ENCODE measurements around the gene CFTR.

Gene CFTR

GRCh38 chr7:117661328-117661727, 181.5 kb downstream of the CFTR start:
- no peak for DNase-seq
- TF ChIP-seq CTCF (IDR thresholded peaks at IDR 0.05; ENCODE audit: borderline replicate concordance, extremely low read depth, low read length, poor library complexity, severe bottlenecking) (no peak), EZH2 (IDR thresholded peaks at IDR 0.05; ENCODE audit: borderline replicate concordance, low read depth, low read length, severe bottlenecking) (no peak)

GRCh38 chr7:117664047-117664446, 184.2 kb downstream of the CFTR start:
- no peak overlapping the region for H3K4me2 ChIP-seq (ENCODE audit: insufficient read depth, low read length)
- no peak overlapping the region for H3K9ac ChIP-seq (ENCODE audit: low read depth, low read length)
- H4K20me1 ChIP-seq (ENCODE audit: insufficient read depth, low read length), result no peaks in the 10 kb centered on the region
- no peak overlapping the region for H2AFZ ChIP-seq (ENCODE audit: low read depth, low read length)
- no peaks in the 10 kb centered on the region for H3K9me3 ChIP-seq (ENCODE audit: insufficient read depth, low read length, severe bottlenecking)
- DNase-seq (no peak), ATAC-seq (ENCODE audit: insufficient read depth, low read depth) (no peak)
- peaks cover 31% of the 10 kb centered on the region for H3K4me1 ChIP-seq (ENCODE audit: insufficient read depth, low read length)
- no peak overlapping the region for H3K27ac ChIP-seq (ENCODE audit: low read length)
- H3K79me2 ChIP-seq (ENCODE audit: insufficient read depth, low read length), result no peaks in the 10 kb centered on the region
- no peaks in the 10 kb centered on the region for H3K36me3 ChIP-seq (ENCODE audit: insufficient read depth, low read length)
- TF ChIP-seq CTCF (IDR thresholded peaks at IDR 0.05; ENCODE audit: borderline replicate concordance, extremely low read depth, low read length, poor library complexity, severe bottlenecking) (no peak), EZH2 (IDR thresholded peaks at IDR 0.05; ENCODE audit: borderline replicate concordance, low read depth, low read length, severe bottlenecking) (no peak)
- no peak overlapping the region for H3K4me3 ChIP-seq (ENCODE audit: low read depth in 1 of 2, low read length in 2 of 2)
- no peaks in the 10 kb centered on the region for H3K27me3 ChIP-seq (ENCODE audit: insufficient read depth, low read length, poor library complexity)

More at GRCh38 chr7:117661328-117661727, 181.5 kb downstream of the CFTR start:
- Histone ChIP-seq H3K79me2 (ENCODE audit: insufficient read depth, low read length) (no peaks in the 10 kb centered on the region), H3K9me3 (ENCODE audit: insufficient read depth, low read length, severe bottlenecking) (no peaks in the 10 kb centered on the region), H3K27ac (ENCODE audit: low read length) (0 out of 2 replicates have a peak overlapping the region, but pooled peaks have one; percentile 31), H3K4me2 (ENCODE audit: insufficient read depth, low read length) (no peak overlapping the region), H3K27me3 (ENCODE audit: insufficient read depth, low read length, poor library complexity) (no peaks in the 10 kb centered on the region), H3K9ac (ENCODE audit: low read depth, low read length) (no peak overlapping the region), H3K4me1 (ENCODE audit: insufficient read depth, low read length) (peaks cover 39% of the 10 kb centered on the region), H2AFZ (ENCODE audit: low read depth, low read length) (no peak overlapping the region), H3K4me3 (ENCODE audit: low read depth in 1 of 2, low read length in 2 of 2) (no peak overlapping the region), H4K20me1 (ENCODE audit: insufficient read depth, low read length) (no peaks in the 10 kb centered on the region), H3K36me3 (ENCODE audit: insufficient read depth, low read length) (no peaks in the 10 kb centered on the region)
- ATAC-seq (ENCODE audit: insufficient read depth, low read depth), result no peak

GRCh38 chr7:117665368-117665767, 185.5 kb downstream of the CFTR start:
- TF ChIP-seq EZH2 (IDR thresholded peaks at IDR 0.05; ENCODE audit: borderline replicate concordance, low read depth, low read length, severe bottlenecking), result no peak
- TF ChIP-seq CTCF (IDR thresholded peaks at IDR 0.05; ENCODE audit: borderline replicate concordance, extremely low read depth, low read length, poor library complexity, severe bottlenecking), result no peak
- no peaks in the 10 kb centered on the region for H4K20me1 ChIP-seq (ENCODE audit: insufficient read depth, low read length)
- peaks cover 21% of the 10 kb centered on the region for H3K4me1 ChIP-seq (ENCODE audit: insufficient read depth, low read length)
- H3K4me3 ChIP-seq (ENCODE audit: low read depth in 1 of 2, low read length in 2 of 2), result no peak overlapping the region
- no peaks in the 10 kb centered on the region for H3K36me3 ChIP-seq (ENCODE audit: insufficient read depth, low read length)
- no peak overlapping the region; the same call in 1 of the 2 replicates for H2AFZ ChIP-seq (ENCODE audit: low read depth, low read length)
- no peaks in the 10 kb centered on the region for H3K79me2 ChIP-seq (ENCODE audit: insufficient read depth, low read length)
- H3K4me2 ChIP-seq (ENCODE audit: insufficient read depth, low read length), result no peak overlapping the region
- ATAC-seq (ENCODE audit: insufficient read depth, low read depth) (no peak), DNase-seq (no peak)
- H3K27ac ChIP-seq (ENCODE audit: low read length), result no peak overlapping the region
- no peaks in the 10 kb centered on the region for H3K9me3 ChIP-seq (ENCODE audit: insufficient read depth, low read length, severe bottlenecking)
- H3K27me3 ChIP-seq (ENCODE audit: insufficient read depth, low read length, poor library complexity), result no peaks in the 10 kb centered on the region
- H3K9ac ChIP-seq (ENCODE audit: low read depth, low read length), result no peak overlapping the region

- Histone ChIP-seq H4K20me1 (ENCODE audit: insufficient read depth, low read length) (no peaks in the 10 kb centered on the region), H3K4me2 (ENCODE audit: insufficient read depth, low read length) (no peak overlapping the region), H2AFZ (ENCODE audit: low read depth, low read length) (no peak overlapping the region), H3K9ac (ENCODE audit: low read depth, low read length) (no peak overlapping the region), H3K27me3 (ENCODE audit: insufficient read depth, low read length, poor library complexity) (no peaks in the 10 kb centered on the region), H3K9me3 (ENCODE audit: insufficient read depth, low read length, severe bottlenecking) (no peaks in the 10 kb centered on the region), H3K36me3 (ENCODE audit: insufficient read depth, low read length) (no peaks in the 10 kb centered on the region), H3K79me2 (ENCODE audit: insufficient read depth, low read length) (no peaks in the 10 kb centered on the region), H3K4me3 (ENCODE audit: low read depth in 1 of 2, low read length in 2 of 2) (no peak overlapping the region), H3K4me1 (ENCODE audit: insufficient read depth, low read length) (peaks cover 17% of the 10 kb centered on the region), H3K27ac (ENCODE audit: low read length) (no peak overlapping the region)
- DNase-seq, result no peak
- TF ChIP-seq CTCF (IDR thresholded peaks at IDR 0.05; ENCODE audit: borderline replicate concordance, extremely low read depth, low read length, poor library complexity, severe bottlenecking), result no peak
- ATAC-seq (ENCODE audit: insufficient read depth, low read depth), result no peak
Observed at GRCh38 chr7:117666031-117666430, 186.2 kb downstream of the CFTR start.

All from DND-41 (cell line).